A549 (cell line): ENCODE data around the gene LCE3B. TPM values are rescaled to one million over a fixed set of nuclear protein-coding genes. Genes with fewer than 3 reads are reported as not detected.
A peak's percentile ranks its signal among the peaks of the same experiment; 100 is the strongest.

Experiments used
- ATAC-seq, 2 experiments: fragments of 200-7000 bp in 1 of 2; fragments of >200 bp in 1 of 2; cut with Nextera tagmentation in 1 of 2; cut with Tn5 transposase in 1 of 2; 3 replicates each; pipeline versions ENCODE4 v1.8.0 to v1.9.1; 2018 to 2020; ENCODE audit warnings: mild to moderate bottlenecking in 1 of 2, moderate library complexity in 1 of 2
- CTCF ChIA-PET: fragments of 300-600 bp; sonication (Branson Sonifier 250); formaldehyde crosslinking; extraction: SDS; loops from one replicate; lab custom pipeline; 2021; ENCODE audit warnings: antibody characterized with exemption, inconsistent platforms; lab: Yijun Ruan, JAX
- POLR2A ChIA-PET: fragments of 350-600 bp; formaldehyde crosslinking; extraction: SDS; loops from one replicate; lab custom pipeline; 2021; ENCODE audit warnings: antibody characterized with exemption, inconsistent platforms; lab: Yijun Ruan, JAX
- DNase-seq, 2 experiments: peaks; one replicate each; pipeline versions ENCODE4 v3.0.0 to v3.0.0-alpha.2; 2011 to 2016; ENCODE audit warnings: low read depth in 1 of 2, low spot score in 1 of 2
- FAIRE-seq: peaks from 2 replicates; lab custom pipeline; 2011; peaks lifted over from hg19 to GRCh38; lab: Jason Lieb, UNC
- H3K27ac ChIP-seq, 2 experiments: fragments of >200 bp; sonication (Bioruptor Twin); formaldehyde crosslinking; 3 replicates each; pipeline ENCODE4 v1.5.1; 2016 to 2017
- H3K4me1 ChIP-seq: fragments of >200 bp; sonication (Bioruptor Twin); formaldehyde crosslinking; 3 replicates; pipeline ENCODE4 v1.6.1; 2016
- H3K4me2 ChIP-seq: fragments of >200 bp; sonication (Bioruptor Twin); formaldehyde crosslinking; 3 replicates; pipeline ENCODE4 v1.6.1; 2016
- H3K4me3 ChIP-seq: fragments of >200 bp; sonication (Bioruptor Twin); formaldehyde crosslinking; 3 replicates; pipeline ENCODE4 v1.5.1; 2016
- H3K9me3 ChIP-seq: fragments of >200 bp; sonication (Bioruptor Twin); formaldehyde crosslinking; 3 replicates; pipeline ENCODE4 v1.6.1; 2016
- CBX2 ChIP-seq: fragments of 200-600 bp; sonication (generic); IDR thresholded peaks from 2 replicates; pipeline ENCODE4 v1.6.1; 2016; ENCODE audit warnings: low read depth, mild to moderate bottlenecking, borderline replicate concordance
- CHD2 ChIP-seq: fragments of 150-350 bp; IDR thresholded peaks from 2 replicates; pipeline ENCODE4 v1.6.1; 2014; ENCODE audit warnings: low read length; ENCODE audit not compliant: partially characterized antibody
- CHD4 ChIP-seq: fragments of 200-600 bp; sonication (generic); IDR thresholded peaks from 2 replicates; pipeline ENCODE4 v1.6.1; 2016; ENCODE audit warnings: antibody characterized with exemption, mild to moderate bottlenecking, borderline replicate concordance
- CTCF ChIP-seq: fragments of >200 bp; sonication (Bioruptor Twin); formaldehyde crosslinking; IDR thresholded peaks from 3 replicates; pipeline ENCODE4 v1.5.1; 2016
- EHMT2 ChIP-seq: fragments of 200-600 bp; sonication (generic); IDR thresholded peaks from 2 replicates; pipeline ENCODE4 v1.6.1; 2016; ENCODE audit warnings: antibody characterized with exemption, low read depth, mild to moderate bottlenecking, moderate library complexity
- EP300 ChIP-seq, 2 experiments: fragments of >200 bp; sonication (Bioruptor Twin); formaldehyde crosslinking; IDR thresholded peaks; 2 replicates in 1 of 2; 3 replicates in 1 of 2; pipeline ENCODE4 v1.6.1; 2016 to 2017
- ESRRA ChIP-seq: fragments of 150-350 bp; IDR thresholded peaks from 2 replicates; pipeline ENCODE4 v1.6.1; 2014; ENCODE audit warnings: mild to moderate bottlenecking, low read length, borderline replicate concordance
- FOSB ChIP-seq: fragments of 250-450 bp; sonication (Bioruptor Pico); IDR thresholded peaks from 2 replicates; pipeline ENCODE4 v1.5.0; 2020; ENCODE audit warnings: mild to moderate bottlenecking, moderate library complexity
- FOXS1 ChIP-seq: fragments of 250-450 bp; sonication (Bioruptor Pico); IDR thresholded peaks from 2 replicates; pipeline ENCODE4 v1.5.0; 2020; ENCODE audit warnings: mild to moderate bottlenecking, moderate library complexity
- HEYL ChIP-seq: fragments of 250-450 bp; sonication (Bioruptor Pico); IDR thresholded peaks from 2 replicates; pipeline ENCODE4 v1.8.0; 2021; ENCODE audit warnings: mild to moderate bottlenecking, moderate library complexity
- HOXB13 ChIP-seq: fragments of 250-450 bp; sonication (Bioruptor Pico); IDR thresholded peaks from 2 replicates; pipeline ENCODE4 v1.5.0; 2020; ENCODE audit warnings: low read depth, mild to moderate bottlenecking, moderate library complexity
- HOXB5 ChIP-seq: fragments of 250-450 bp; sonication (Bioruptor Pico); IDR thresholded peaks from 2 replicates; pipeline ENCODE4 v1.5.0; 2020; ENCODE audit warnings: mild to moderate bottlenecking, moderate library complexity
- JUN ChIP-seq, 2 experiments: fragments of >200 bp; sonication (Bioruptor Twin); formaldehyde crosslinking; IDR thresholded peaks; 2 replicates in 1 of 2; 3 replicates in 1 of 2; pipeline ENCODE4 v1.6.1; 2016 to 2017
- JUNB ChIP-seq: fragments of >200 bp; sonication (Bioruptor Twin); formaldehyde crosslinking; IDR thresholded peaks from 2 replicates; pipeline ENCODE4 v1.6.1; 2016
- KDM1A ChIP-seq: fragments of 200-600 bp; sonication (generic); IDR thresholded peaks from 2 replicates; pipeline ENCODE4 v1.6.1; 2016; ENCODE audit warnings: low read depth, mild to moderate bottlenecking
- KDM5A ChIP-seq: fragments of 200-600 bp; sonication (generic); IDR thresholded peaks from 2 replicates; pipeline ENCODE4 v1.6.1; 2016; ENCODE audit warnings: antibody characterized with exemption, mild to moderate bottlenecking
- MYC ChIP-seq: IDR thresholded peaks from 2 replicates; pipeline ENCODE4 v1.6.1; 2012; ENCODE audit warnings: mild to moderate bottlenecking, inconsistent platforms, low read length, improper control_type of control experiment, borderline replicate concordance
- NPAS2 ChIP-seq: fragments of 250-450 bp; sonication (Bioruptor Pico); IDR thresholded peaks from 2 replicates; pipeline ENCODE4 v1.8.0; 2022; ENCODE audit warnings: mild to moderate bottlenecking, moderate library complexity, borderline replicate concordance
- PHF8 ChIP-seq: fragments of 200-600 bp; sonication (generic); IDR thresholded peaks from 2 replicates; pipeline ENCODE4 v1.6.1; 2016; ENCODE audit warnings: low read depth, mild to moderate bottlenecking, antibody characterized with exemption, moderate library complexity, borderline replicate concordance
- POLR2A ChIP-seq: IDR thresholded peaks from 2 replicates; pipeline ENCODE4 v1.6.1; 2012; ENCODE audit warnings: mild to moderate bottlenecking, low read length
- RAD21 ChIP-seq, 2 experiments: fragments of >200 bp in 1 of 2; sonication (Bioruptor Twin) in 1 of 2; formaldehyde crosslinking in 1 of 2; IDR thresholded peaks in 1 of 2; conservative IDR thresholded peaks in 1 of 2; 2 replicates in 1 of 2; 3 replicates in 1 of 2; pipeline ENCODE4 v1.6.1; 2012 to 2018; ENCODE audit warnings: inconsistent platforms in 1 of 2
- RFX5 ChIP-seq: fragments of 450-650 bp; IDR thresholded peaks from 2 replicates; pipeline ENCODE4 v1.7.1; 2014; ENCODE audit warnings: antibody characterized with exemption, mild to moderate bottlenecking, moderate library complexity
- RNF2 ChIP-seq: fragments of 200-600 bp; sonication (generic); IDR thresholded peaks from 2 replicates; pipeline ENCODE4 v1.6.1; 2016; ENCODE audit warnings: low read depth, mild to moderate bottlenecking, antibody characterized with exemption, moderate library complexity, borderline replicate concordance
- SMC3 ChIP-seq: fragments of >200 bp; sonication (Bioruptor Twin); formaldehyde crosslinking; IDR thresholded peaks from 3 replicates; pipeline ENCODE4 v1.6.1; 2018; ENCODE audit warnings: inconsistent platforms
- SREBF2 ChIP-seq: fragments of 450-650 bp; IDR thresholded peaks from 2 replicates; pipeline ENCODE4 v1.6.1; 2014; ENCODE audit warnings: mild to moderate bottlenecking, moderate library complexity
- TFCP2L1 ChIP-seq: fragments of 250-450 bp; sonication (Bioruptor Pico); IDR thresholded peaks from 2 replicates; pipeline ENCODE4 v1.5.0; 2021; ENCODE audit warnings: mild to moderate bottlenecking
- WGBS: methylation state at CpG from one replicate; pipeline ENCODE4 v1.1.6; 2017; ENCODE audit errors: missing lambda C conversion rate; 5-methylcytosine and 5-hydroxymethylcytosine counted together
- polyA plus RNA-seq, 4 experiments: library from polyadenylated mRNA; depleted of rRNA in 3 of 4; stranded (reverse); fragments of >200 nt; fragmentation: RNase III in 1 of 4; extraction: RNeasy Plus Mini Kit Qiagen cat#74134 plus additional on column Dnase treatment in 1 of 4; gene quantifications; 2 replicates in 3 of 4; 3 replicates in 1 of 4; pipeline ENCODE4 v1.2.3, GENCODE V29; 2011 to 2017
- TF ChIP-seq, protein P1 (sequence below): fragments of 200-600 bp; sonication (generic); IDR thresholded peaks from 2 replicates; pipeline ENCODE4 v1.6.1; 2016; ENCODE audit warnings: antibody characterized with exemption, mild to moderate bottlenecking, moderate library complexity
- TF ChIP-seq, protein P2 (sequence below): fragments of 450-650 bp; IDR thresholded peaks from 2 replicates; pipeline ENCODE4 v1.6.1; 2014; ENCODE audit warnings: antibody characterized with exemption

Gene LCE3B
- polyA plus RNA-seq, 2 of the 4 experiments (the other 2 are of a cell fraction): not detected

DNA sequence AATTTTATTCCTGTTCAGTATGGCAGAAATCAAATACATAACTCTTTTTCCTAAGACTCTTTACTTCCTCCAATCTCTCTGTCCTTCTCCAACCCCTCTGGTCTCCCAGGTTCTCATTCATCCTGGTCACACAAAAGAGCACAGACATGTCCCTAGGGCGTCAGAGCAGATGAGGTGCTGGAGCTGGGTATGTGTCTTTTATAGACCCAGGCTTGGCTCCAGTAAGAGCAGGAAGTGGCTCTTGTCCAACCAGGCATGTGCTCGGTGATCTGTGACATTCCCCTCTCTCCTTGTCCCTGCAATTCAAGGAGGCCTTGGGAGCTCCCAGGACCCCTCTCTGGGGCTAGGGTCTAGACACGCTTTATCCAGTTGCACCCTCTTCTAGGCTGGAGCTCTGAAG, 31.5 kb downstream of the LCE3B start:
- DNase-seq (no peak), FAIRE-seq (no peak), ATAC-seq (no peak)
- Histone ChIP-seq H3K4me1 (no peaks in the 10 kb centered on the region), H3K9me3 (no peaks in the 10 kb centered on the region), H3K4me2 (no peak overlapping the region), H3K27ac (no peak overlapping the region), H3K4me3 (no peak overlapping the region)
- no peak for TF ChIP-seq PHF8
- no peak for TF ChIP-seq SREBF2
- TF ChIP-seq, protein P1, sequence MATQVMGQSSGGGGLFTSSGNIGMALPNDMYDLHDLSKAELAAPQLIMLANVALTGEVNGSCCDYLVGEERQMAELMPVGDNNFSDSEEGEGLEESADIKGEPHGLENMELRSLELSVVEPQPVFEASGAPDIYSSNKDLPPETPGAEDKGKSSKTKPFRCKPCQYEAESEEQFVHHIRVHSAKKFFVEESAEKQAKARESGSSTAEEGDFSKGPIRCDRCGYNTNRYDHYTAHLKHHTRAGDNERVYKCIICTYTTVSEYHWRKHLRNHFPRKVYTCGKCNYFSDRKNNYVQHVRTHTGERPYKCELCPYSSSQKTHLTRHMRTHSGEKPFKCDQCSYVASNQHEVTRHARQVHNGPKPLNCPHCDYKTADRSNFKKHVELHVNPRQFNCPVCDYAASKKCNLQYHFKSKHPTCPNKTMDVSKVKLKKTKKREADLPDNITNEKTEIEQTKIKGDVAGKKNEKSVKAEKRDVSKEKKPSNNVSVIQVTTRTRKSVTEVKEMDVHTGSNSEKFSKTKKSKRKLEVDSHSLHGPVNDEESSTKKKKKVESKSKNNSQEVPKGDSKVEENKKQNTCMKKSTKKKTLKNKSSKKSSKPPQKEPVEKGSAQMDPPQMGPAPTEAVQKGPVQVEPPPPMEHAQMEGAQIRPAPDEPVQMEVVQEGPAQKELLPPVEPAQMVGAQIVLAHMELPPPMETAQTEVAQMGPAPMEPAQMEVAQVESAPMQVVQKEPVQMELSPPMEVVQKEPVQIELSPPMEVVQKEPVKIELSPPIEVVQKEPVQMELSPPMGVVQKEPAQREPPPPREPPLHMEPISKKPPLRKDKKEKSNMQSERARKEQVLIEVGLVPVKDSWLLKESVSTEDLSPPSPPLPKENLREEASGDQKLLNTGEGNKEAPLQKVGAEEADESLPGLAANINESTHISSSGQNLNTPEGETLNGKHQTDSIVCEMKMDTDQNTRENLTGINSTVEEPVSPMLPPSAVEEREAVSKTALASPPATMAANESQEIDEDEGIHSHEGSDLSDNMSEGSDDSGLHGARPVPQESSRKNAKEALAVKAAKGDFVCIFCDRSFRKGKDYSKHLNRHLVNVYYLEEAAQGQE: no peak
- no peak for TF ChIP-seq ESRRA
- TF ChIP-seq HOXB5 (CRISPR knock-in tag): no peak
- no peak for TF ChIP-seq TFCP2L1 (CRISPR knock-in tag)
- no peak for TF ChIP-seq HEYL
- TF ChIP-seq RNF2: no peak
- no peak for TF ChIP-seq MYC
- no peak for TF ChIP-seq CHD4
- TF ChIP-seq JUN (IDR thresholded peaks at IDR 0.05): no peak
- no peak for TF ChIP-seq POLR2A
- TF ChIP-seq HOXB13 (CRISPR knock-in tag): no peak
- TF ChIP-seq NPAS2 (CRISPR knock-in tag): no peak
- no peak for TF ChIP-seq JUNB
- CTCF ChIA-PET: interaction anchor here (0.9 to 6.7 kb wide), 3 partner anchors 9 to 22 kb away, joined by 3 to 34 read pairs (median 3); partner anchors contain the start of genes LCE2D and LCE3A
- 9% methylated on average over 3 of the region's 3 CpGs for WGBS
- POLR2A ChIA-PET: no interaction called here

DNA sequence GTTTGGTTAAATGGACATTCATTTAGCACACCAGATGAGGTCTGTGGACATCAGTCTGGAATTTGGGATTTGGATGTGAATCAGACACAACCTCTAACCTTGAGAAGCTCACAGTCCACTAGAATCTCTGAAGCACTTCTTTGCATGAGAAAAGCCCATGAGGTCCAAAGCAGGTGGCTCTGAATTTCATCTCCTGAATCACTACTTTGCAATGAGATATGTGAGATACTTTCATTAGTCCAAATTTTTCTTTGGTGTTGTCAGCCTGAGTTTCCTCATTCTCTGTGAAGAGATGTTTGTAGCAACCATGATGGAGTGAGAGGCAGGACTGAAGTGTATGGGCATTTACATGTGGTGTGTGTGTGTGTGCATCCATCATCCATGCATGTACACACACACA, 33.0 kb downstream of the LCE3B start:
- ATAC-seq: no peak
- TF ChIP-seq RNF2 (no peak), EHMT2 (no peak)
- FAIRE-seq: no peak

DNA sequence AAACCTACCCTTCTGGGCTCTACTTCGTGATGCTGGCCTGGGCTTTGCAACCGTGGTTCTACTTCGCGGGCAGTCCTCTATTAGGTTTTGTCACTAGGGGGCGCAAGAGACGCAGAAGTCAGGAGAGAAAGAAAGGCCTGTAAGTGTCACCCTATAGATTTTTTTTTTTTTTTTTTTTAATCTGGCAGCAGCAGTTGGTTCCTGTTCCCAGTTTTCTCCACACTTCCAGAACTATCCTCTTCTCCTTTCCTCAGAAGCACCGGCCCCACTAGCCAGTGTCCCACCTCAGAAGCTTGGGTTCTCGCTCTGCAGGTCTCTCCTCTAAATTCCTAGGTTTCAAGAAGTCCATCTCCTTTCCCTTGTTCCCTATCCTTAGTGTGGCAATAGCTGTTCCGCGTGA, 40.5 kb downstream of the LCE3B start:
- no peak for FAIRE-seq
- POLR2A ChIA-PET: no interaction called here
- TF ChIP-seq JUNB: no peak
- TF ChIP-seq RNF2: no peak
- peak; percentile 68 for TF ChIP-seq CTCF
- TF ChIP-seq, protein P2, sequence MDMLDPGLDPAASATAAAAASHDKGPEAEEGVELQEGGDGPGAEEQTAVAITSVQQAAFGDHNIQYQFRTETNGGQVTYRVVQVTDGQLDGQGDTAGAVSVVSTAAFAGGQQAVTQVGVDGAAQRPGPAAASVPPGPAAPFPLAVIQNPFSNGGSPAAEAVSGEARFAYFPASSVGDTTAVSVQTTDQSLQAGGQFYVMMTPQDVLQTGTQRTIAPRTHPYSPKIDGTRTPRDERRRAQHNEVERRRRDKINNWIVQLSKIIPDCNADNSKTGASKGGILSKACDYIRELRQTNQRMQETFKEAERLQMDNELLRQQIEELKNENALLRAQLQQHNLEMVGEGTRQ: no peak
- no peak for TF ChIP-seq HEYL
- TF ChIP-seq CHD4: no peak
- TF ChIP-seq FOSB (CRISPR knock-in tag): no peak
- no peak for TF ChIP-seq FOXS1 (CRISPR knock-in tag)
- TF ChIP-seq KDM1A: no peak
- TF ChIP-seq NPAS2 (CRISPR knock-in tag): no peak
- peak; percentile 58 for TF ChIP-seq SMC3
- peak; percentile 61 to 69 for TF ChIP-seq RAD21 (conservative IDR thresholded peaks at IDR 0.05 in 1 of 2, IDR thresholded peaks at IDR 0.05 in 1 of 2)
- no peak for TF ChIP-seq EP300 (IDR thresholded peaks at IDR 0.05)
- TF ChIP-seq EHMT2: no peak
- TF ChIP-seq HOXB5 (CRISPR knock-in tag): no peak
- TF ChIP-seq KDM5A: no peak
- no peak for TF ChIP-seq MYC
- no peak for TF ChIP-seq CHD2
- TF ChIP-seq RFX5: no peak
- no peak for TF ChIP-seq CBX2
- TF ChIP-seq, all 56 proteins: peak for 3
- WGBS: 25% methylated on average over 10 of the region's 10 CpGs
- peak; percentile 47 to 62 for DNase-seq
- no peak overlapping the region for H3K4me3 ChIP-seq
- ATAC-seq: peak; percentile 88 to 95
- no peak overlapping the region for H3K27ac ChIP-seq
- H3K4me1 ChIP-seq: no peaks in the 10 kb centered on the region
- CTCF ChIA-PET: interaction anchor here (0.6 to 4.6 kb wide), 39 partner anchors 9 to 1944 kb away, joined by 3 to 37 read pairs (median 3); partner anchors contain the start of genes LCE2C and LCE2D
- H3K4me2 ChIP-seq: 0 out of 3 replicates have a peak overlapping the region, but pooled peaks have one; percentile 28
- no peaks in the 10 kb centered on the region for H3K9me3 ChIP-seq

More for the DNA sequence above, 33.0 kb downstream of the LCE3B start:
- Histone ChIP-seq H3K4me2 (no peak overlapping the region), H3K4me3 (no peak overlapping the region), H3K27ac (no peak overlapping the region), H3K9me3 (no peaks in the 10 kb centered on the region), H3K4me1 (no peaks in the 10 kb centered on the region)
- no peak for DNase-seq
- ChIA-PET CTCF (interaction anchor here (1.2 to 6.7 kb wide), 2 partner anchors 8 to 63 kb away, joined by 3 to 34 read pairs; no protein-coding TSS in a partner anchor), POLR2A (no interaction called here)
